ENCODE data around the gene NKX6-2.

NKX6-2 gene

DNA sequence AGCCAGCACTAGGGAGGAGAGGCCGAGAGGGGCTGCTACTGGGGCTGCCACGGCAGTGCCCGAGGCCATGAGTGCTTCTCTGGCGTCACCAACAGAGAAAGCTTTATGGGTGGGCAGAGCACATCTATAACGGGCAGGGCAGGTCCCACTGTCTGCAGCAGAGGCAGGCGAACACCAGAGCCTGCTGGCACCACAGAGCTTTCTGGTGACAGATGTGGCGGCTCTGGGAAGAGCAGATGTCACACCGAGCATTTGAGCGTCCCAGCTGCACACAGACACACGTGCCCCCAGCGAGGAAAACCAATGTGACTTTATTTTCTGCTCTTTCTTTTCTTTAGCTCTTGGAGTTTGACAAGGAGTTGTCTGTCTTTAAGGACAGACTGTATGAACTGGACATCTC lies 20.5 kb downstream of the NKX6-2 start:
- peak; percentile 9 for DNase-seq (ENCODE audit: low read depth, low spot score)
- no peak overlapping the region for H3K4me3 ChIP-seq (ENCODE audit: low read length)

DNA sequence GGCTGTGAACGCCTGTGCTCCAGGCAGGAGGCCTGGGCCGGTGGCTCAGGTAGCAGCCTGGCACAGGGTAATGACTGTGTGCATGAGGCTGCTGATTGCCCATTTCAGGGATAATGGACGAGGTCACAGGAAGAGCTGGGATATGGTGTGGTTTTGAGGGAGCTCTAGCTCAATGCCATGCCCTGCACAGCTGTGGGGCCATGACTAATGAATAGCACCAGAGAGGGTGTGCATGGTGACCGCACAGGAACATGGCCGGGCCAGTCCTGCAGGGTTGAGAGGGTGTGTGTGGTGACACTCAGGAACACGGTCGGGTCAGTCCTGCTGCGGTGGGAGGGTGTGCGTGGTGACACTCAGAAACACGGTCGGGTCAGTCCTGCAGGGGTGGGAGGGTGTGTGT lies 21.8 kb downstream of the NKX6-2 start:
- DNase-seq (ENCODE audit: low read depth, low spot score): no peak
- H3K4me3 ChIP-seq (ENCODE audit: low read length): no peak overlapping the region

DNA sequence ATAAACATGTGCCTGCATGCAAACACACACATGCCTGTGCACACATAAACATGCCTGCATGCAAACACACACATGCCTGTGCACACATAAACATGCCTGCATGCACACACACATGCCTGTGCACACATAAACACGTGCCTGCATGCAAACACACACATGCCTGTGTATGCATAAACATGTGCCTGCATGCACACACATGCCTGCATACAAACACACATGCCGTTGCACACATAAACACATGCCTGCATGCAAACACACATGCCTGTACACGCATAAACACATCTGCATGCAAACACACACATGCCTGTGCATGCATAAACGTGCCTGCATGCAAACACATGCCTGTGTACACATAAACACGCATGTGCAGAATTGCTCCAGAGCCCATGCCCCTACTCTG lies 22.4 kb downstream of the NKX6-2 start:
- DNase-seq (ENCODE audit: low read depth, low spot score): no peak
- no peak overlapping the region for H3K4me3 ChIP-seq (ENCODE audit: low read length)

DNA sequence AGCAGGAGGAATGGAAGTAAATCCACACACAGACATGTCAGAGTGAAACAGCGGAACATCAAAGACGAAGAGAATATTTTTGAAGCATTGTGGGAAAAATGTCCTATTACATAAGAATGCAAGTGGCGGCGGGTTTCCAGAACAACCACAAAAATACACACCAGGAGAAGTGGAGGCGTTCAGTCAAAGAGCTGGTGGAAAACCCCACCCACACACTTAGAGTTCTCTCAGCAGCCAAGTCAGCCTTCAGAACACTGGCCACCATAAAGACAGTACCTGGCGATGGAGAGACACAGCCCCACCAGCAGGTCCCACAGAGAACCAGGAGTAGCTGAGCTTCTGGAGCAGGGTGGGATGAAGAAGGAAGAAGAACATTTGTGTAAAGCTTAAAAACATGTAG lies 23.7 kb downstream of the NKX6-2 start:
- no peak overlapping the region for H3K4me3 ChIP-seq (ENCODE audit: low read length)
- DNase-seq (ENCODE audit: low read depth, low spot score): no peak

DNA sequence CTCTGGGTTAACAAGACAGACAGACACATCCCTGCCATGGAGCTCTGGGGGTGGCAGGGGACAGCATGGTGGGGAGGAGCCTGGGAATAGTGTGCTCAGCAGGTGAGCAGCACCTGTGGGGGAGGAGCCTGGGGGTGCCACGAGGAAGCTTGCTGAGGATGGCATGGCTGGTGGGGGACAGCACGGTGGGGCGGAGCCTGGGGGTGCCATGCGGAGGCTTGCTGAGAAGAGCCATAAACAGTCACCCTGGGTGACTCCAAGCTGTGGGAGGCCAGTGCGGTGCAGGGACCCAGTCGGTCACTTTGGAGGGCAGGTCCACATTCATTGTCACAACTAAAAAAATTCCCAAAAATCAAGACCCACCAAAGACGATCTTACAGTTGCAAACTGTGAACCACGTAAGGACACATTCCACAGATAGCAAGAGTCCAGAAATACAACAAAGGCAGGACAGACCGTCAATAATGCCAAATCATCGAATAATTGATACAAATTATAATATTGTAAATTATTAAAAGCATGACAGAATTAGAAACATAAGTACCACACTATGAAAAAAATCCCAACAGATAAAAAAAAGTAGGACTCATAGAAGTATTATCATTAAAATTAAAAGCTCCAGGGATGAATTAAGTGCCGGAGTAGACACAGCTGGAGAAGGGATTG lies 24.4 kb downstream of the NKX6-2 start:
- no peak for DNase-seq (ENCODE audit: low read depth, low spot score)
- H3K4me3 ChIP-seq (ENCODE audit: low read length): no peak overlapping the region

DNA sequence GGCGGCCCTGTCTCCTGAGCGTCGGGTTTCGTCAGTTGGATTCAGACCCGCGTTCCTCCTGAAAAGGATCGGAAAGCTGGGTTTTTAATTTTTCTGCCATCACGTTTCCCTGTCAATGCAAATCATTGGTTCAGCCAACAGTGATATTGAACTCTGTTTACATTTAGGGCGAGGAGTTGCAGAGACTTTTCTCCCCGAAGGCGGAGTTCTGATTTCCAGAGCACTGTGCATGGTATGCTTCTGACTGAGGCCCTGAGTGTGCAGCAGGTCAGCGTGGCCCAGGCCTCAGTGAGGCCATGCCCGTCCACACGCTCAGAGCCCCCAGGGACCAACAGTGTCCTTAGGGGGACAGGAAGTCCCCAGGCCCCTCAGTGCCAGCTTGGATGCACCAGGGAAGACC lies 27.1 kb downstream of the NKX6-2 start:
- no peak for DNase-seq (ENCODE audit: low read depth, low spot score)
- no peak overlapping the region for H3K4me3 ChIP-seq (ENCODE audit: low read length)

DNA sequence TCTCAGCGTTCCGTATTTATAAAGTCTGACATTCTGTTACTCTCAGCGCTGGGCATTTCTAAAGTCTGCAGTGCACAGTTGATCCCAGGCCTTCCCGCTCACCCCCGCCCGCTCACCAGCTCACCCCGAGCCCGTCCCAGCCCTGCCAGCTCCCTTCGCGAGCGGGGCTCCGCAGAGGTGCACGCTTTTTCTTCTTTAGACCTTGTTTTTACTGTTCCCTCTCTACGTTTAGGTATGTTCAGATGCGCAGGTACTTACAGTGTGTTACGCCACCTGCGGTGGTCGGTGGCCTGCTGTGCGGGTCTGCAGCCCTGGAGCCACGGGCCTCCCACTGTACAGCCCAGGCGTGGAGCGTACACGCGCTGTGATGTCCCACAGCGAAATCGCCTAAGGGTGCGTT lies 28.8 kb downstream of the NKX6-2 start:
- H3K4me3 ChIP-seq (ENCODE audit: low read length): no peak overlapping the region
- DNase-seq (ENCODE audit: low read depth, low spot score): no peak

DNA sequence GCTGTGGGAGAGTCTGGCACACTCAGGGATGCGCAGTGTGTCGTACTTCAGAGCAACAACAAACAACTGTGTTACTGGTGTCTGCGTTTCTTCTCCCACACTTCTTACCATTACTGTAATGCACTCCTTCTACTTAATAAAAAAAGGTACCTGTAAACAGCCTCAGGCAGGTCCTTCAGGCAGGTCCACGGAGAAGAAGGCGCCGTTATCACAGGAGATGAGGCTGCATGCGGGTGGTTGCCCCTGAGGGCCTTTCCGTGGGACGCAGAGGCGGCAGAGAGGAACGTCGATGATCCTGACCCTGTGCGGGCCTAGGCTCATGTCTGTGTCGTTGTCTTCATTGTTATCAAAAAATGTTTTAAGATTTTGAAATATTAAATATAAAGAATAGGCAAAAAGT lies 29.4 kb downstream of the NKX6-2 start:
- no peak for DNase-seq (ENCODE audit: low read depth, low spot score)
- no peak overlapping the region for H3K4me3 ChIP-seq (ENCODE audit: low read length)

DNA sequence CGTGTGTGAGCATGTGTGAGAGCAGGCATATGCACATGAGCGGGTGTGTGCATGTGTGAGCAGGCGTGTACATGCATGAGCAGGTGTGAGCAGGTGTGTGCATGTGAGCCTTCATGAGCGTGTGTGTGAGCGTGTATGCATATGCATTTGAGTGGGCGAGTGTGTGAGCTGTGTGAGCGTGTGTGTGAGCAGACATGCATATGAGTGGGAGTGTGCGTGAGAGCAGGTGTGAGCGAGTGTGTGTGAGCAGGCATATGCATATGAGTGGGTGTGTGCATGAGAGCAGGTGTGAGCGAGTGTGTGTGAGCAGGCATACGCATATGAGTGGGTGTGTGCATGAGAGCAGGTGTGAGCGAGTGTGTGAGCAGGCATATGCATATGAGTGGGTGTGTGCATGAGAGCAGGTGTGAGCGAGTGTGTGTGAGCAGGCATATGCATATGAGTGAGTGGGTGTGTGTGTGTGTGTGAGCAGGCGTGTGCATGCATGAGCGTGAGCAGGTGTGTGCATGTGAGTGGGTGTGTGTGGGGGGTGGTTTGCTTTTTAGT lies 30.7 kb downstream of the NKX6-2 start:
- no peak overlapping the region for H3K4me3 ChIP-seq (ENCODE audit: low read length)
- no peak for DNase-seq (ENCODE audit: low read depth, low spot score)

DNA sequence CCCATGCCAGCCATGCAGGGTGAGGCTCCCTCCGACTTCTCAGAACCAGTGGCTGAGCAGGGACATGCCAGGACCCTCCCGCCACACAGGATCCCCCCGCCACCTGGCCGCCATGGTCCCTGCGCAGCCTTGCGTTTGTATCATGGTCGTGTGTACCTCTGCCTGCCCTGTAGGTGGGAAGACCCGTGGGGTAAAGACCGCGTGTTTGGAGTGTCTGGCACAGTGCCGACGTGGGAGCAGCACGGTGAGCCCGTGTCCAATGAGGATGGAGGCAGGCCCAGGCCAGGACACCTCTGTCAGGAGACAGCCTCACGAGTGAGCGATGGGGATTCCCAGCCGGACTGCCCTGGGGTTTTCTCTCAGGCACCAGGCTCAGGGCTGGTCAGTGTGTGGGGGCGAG lies 31.9 kb downstream of the NKX6-2 start:
- H3K4me3 ChIP-seq (ENCODE audit: low read length): no peak overlapping the region
- no peak for DNase-seq (ENCODE audit: low read depth, low spot score)

DNA sequence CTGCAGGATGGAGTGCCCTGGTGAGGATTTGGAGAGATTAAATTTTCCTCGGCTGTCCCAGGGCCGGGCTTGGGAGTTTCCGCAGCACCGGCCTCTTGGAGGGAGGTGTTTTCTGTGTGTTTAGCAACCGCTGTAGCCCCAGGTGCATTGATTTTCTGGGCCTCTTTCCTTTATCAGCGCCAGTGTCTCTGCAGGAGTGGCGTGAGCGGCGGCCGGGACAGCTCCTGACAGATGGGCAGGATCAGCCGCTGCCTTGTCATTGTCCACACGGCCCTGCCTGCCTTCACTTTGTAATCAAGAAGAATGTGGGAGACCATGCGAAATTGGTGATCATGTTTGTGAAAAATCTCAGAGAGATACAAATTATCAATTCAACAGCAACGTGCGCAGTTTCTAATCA lies 32.4 kb downstream of the NKX6-2 start:
- no peak for DNase-seq (ENCODE audit: low read depth, low spot score)
- no peak overlapping the region for H3K4me3 ChIP-seq (ENCODE audit: low read length)

DNA sequence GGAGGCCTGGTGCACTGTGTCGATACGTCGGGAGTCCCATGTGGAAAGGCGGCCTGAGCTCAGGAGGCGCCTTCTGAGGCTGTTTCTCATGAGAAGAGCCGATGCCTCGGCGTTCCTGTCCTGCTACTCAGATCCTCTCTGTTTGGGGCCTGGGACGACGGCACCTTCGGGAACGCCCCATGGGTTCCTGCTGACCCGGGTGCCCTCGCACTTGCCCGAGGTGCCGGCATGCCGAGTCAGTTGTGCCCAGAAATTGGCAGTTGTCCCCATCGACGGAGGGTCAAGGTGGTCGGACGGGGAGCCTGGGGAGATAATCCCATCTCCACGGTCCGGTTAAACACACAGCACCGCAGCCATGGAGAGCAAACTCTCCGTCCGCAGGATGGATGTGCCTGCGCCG lies 33.0 kb downstream of the NKX6-2 start:
- DNase-seq (ENCODE audit: low read depth, low spot score): no peak
- no peak overlapping the region for H3K4me3 ChIP-seq (ENCODE audit: low read length)

DNA sequence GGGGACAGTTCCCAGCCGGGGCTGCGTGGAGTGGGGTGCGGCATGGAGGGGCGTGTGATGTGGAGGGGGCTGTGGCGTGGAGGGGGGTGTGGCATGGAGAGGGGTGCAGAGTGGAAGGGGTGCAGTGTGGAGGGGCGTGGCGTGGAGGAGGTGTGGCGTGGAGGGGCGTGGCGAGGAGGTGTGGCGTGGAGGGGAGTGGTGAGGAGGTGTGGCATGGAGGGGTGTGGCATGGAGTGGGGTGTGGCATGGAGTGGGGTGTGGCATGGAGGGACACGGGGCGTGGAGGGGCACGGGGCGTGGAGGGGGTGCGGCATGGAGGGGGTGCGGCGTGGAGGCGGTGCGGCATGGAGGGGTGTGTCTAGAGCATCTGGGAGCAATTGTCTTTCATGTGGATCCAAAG lies 33.6 kb downstream of the NKX6-2 start:
- DNase-seq (ENCODE audit: low read depth, low spot score): no peak
- no peak overlapping the region for H3K4me3 ChIP-seq (ENCODE audit: low read length)

DNA sequence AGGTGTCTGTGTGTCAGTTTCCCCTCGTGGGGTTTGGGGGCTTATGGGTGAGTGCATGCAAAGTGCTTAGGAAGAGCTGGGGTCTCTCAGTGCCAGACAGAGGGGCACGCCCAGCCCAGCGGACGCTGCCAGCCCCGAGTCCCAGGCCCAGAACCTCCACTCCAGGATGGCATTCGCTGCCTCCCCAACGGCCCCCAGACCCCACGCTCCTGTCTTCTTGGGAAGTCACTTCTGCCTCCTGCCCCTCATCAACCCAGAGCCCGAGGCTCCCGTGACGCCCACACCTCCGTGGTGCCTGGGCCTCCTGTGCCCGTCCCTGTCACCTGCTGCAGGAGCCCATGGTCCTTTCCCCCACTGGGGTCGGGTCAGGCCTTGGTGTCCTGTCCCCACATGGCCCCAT lies 35.0 kb downstream of the NKX6-2 start:
- no peak for DNase-seq (ENCODE audit: low read depth, low spot score)
- H3K4me3 ChIP-seq (ENCODE audit: low read length): no peak overlapping the region

DNA sequence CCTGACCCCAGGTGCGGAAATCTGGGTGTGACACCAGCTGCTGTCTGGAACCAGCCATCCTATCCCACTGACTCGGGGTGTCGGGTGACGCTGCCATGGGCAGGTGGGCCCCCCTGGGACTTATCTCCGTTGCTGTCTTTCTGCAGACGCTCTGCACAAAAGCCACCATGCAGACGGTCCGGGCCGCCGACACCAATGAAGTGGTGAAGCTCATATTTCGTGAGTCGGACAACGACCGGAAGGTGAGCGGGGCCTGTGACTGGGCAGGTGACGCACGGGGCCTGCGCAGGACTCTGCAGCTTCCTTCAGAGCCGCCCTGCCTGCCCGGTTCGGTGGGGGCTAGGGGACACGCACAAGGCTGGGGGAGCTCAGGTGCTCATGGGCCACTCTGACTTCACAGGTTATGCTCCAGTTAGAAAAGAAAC lies 36.6 kb downstream of the NKX6-2 start:
- DNase-seq (ENCODE audit: low read depth, low spot score): no peak
- H3K4me3 ChIP-seq (ENCODE audit: low read length): no peak overlapping the region

DNA sequence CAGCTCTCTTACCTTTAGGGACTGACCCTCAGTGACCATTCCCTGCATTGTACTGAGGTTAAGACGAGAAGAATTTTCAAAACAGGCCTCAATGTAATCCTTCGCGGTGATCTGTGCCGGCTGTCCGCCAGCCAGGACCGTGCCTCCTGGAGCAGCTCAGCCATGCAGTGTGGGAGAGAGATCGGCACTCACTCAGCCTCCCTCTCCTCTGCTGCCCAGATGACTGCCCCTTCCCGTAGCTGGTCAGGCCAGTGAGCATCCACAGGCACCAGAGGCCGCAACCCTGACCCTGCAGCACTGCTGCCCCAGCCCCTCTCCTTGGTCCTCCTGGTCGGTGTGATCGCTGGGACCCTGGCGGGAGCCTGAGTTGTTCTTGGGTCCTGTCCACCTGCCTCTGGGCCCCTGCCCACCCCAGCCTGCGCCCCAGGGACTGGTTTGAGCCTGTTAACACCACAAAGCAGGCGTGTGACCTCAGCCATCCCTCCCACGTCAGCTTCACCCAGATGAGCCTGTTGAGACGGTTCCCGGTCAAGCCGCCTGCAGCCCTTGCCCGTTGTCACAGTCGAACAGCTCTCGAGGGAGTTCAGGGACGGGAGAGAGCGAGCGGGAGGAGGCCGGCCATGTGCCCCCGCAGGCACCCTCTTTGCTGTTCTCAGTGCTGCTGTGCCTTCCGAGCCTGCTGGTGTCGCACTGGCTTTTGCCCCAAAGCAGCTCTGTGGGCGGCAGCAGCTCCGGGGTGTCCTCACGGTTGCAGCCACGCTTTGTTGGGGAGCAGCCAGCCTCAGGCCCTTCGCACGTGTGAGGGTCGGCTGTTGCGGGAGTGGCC lies 37.2 kb downstream of the NKX6-2 start:
- no peak for DNase-seq (ENCODE audit: low read depth, low spot score)
- no peak overlapping the region for H3K4me3 ChIP-seq (ENCODE audit: low read length)

DNA sequence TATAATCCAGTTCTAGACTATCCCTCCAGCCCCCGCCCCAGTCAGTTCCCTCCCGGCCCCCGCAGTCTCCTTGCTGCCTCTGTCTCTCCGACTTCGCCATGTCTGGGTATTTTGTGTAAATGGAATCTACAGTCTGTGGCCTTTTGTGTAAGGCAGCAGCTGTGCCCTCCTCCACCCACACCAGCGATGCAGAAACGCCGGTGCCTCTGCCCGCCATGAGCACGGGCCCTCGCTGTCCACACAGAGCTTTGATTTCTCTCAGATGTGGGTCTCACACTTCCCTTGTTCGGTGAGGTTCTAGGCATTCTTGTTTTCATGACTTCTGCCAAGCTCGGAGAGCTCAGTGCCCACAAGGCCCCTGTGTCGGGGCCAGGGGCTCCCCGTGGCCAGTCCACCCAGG lies 37.8 kb downstream of the NKX6-2 start:
- no peak overlapping the region for H3K4me3 ChIP-seq (ENCODE audit: low read length)
- DNase-seq (ENCODE audit: low read depth, low spot score): no peak

DNA sequence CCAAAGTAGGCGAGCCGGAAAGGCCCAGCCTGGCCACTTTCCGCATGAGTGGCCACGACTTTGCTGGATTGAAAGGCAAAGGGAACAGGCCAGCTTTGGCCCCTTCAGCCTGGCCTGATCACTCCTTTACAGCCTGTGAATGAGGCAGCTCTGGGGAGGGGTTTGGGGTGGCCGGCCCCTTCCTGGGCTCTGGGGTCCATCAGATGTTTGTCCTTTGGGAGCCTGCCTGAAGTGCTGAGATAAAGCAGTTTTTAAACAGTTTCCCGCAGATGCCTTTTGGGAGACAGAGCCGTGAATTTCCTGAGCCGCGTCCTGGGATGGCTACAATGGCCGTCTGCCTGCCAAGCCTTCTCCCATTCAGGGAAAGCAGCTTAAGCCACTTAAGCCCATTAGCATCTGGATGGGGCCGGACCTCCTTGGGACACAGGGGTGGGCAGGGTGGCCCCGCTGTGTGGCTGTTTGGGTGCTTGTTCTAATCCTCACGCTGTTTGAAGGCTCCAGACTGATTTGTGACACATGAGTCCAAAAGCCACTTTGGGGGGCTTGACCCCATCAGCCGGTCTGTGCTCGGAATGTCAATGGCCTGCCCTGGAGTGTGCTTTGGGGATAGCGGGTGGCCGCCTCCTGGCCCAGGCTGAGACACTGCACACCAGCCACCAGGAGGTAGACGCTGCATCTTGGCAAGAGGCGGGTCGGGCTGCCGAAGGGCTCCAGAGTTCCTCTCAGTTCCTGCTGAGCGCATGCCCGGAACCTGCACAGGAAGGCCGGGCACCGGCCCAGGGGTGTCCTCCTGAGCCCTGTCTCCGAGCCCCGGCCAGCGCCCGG lies 38.9 kb downstream of the NKX6-2 start:
- no peak overlapping the region for H3K4me3 ChIP-seq (ENCODE audit: low read length)
- no peak for DNase-seq (ENCODE audit: low read depth, low spot score)

DNA sequence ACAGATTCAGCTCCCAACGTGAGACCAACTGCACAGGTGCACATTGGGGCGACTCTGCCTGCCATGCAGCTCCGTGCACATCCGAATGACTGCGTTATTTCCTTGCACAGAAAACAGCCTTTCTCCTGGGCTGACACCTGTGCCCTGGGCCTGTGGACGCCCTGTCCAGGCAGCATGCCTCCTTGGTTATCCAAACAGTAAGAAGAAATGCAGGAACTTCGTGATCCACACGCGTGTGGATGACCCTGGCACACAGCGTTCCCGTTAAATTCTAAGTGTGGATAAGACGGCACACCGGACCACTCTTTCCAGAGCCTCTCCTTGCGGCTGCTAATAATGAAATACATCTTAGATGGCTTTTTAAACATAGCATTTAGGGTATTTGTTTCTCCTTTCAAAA lies 39.6 kb downstream of the NKX6-2 start:
- no peak overlapping the region for H3K4me3 ChIP-seq (ENCODE audit: low read length)
- DNase-seq (ENCODE audit: low read depth, low spot score): no peak

DNA sequence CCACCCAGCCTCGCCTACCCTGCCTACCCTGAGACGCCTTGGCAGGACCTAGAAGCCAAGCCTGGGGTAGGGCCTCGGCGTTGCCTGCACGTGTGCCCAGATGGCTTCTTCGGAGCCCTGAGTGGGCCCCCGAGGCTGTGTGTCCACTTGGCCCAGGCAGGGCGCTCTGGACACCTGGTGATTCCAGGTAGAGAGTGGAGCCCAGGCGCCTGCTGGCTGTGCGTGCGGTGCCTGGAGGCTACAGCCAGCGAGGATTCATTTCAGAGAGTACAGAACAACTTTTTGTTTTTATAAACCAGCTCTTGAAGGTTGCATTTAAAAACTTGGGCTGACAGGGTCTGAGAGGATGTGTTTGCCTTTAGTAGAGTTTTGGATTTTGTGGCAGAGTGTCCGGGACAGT lies 40.0 kb downstream of the NKX6-2 start:
- no peak for DNase-seq (ENCODE audit: low read depth, low spot score)
- H3K4me3 ChIP-seq (ENCODE audit: low read length): no peak overlapping the region
